Panc1 (cell line): Measurements from ENCODE around the gene FRYL. TPM values are rescaled to one million over a fixed set of nuclear protein-coding genes. Genes with fewer than 3 reads are reported as not detected.
"Not testable (repeated sequence)": the region's sequence is repeated elsewhere in the genome, so short reads cannot be mapped to it uniquely, and the experiment has no call there.

Experiments
- ATAC-seq: fragments of 200-7000 bp; cut with Tn5 transposase; 2 replicates; pipeline ENCODE4 v1.9.1; 2020; ENCODE audit warnings: mild to moderate bottlenecking, moderate library complexity
- Bru-seq: library from RNA; stranded (reverse); fragments of 400-500 nt; gene quantifications from one replicate; lab custom pipeline; 2021; lab: Mats Ljungman, UMichigan
- BruChase-seq, 2 experiments: library from RNA; stranded (reverse); fragments of 400-500 nt; gene quantifications; one replicate each; lab custom pipeline; 2021; lab: Mats Ljungman, UMichigan
- BruUV-seq: library from RNA; stranded (reverse); fragments of 400-500 nt; replicated peaks from 2 replicates; lab custom pipeline; 2021; lab: Mats Ljungman, UMichigan
- CTCF ChIA-PET: fragments of 300-600 bp; sonication (Branson Sonifier 250); formaldehyde crosslinking; loops from one replicate; lab custom pipeline; 2022; ENCODE audit warnings: antibody characterized with exemption; lab: Charles Lee
- POLR2A ChIA-PET: fragments of 300-600 bp; sonication (Branson Sonifier 250); formaldehyde crosslinking; loops from one replicate; lab custom pipeline; 2022; ENCODE audit warnings: antibody characterized with exemption; lab: Charles Lee
- DNase-seq: peaks from one replicate; pipeline ENCODE4 v3.0.0-alpha.2; 2010; ENCODE audit warnings: low read depth, low spot score
- H3K27ac ChIP-seq: 2 replicates; pipeline ENCODE4 v1.5.1; 2011; ENCODE audit warnings: mild to moderate bottlenecking, low read length, inconsistent platforms
- H3K27me3 ChIP-seq: fragments of 200-500 bp; sonication (Bioruptor generic); 2 replicates; pipeline ENCODE4 v1.6.0; 2014; ENCODE audit warnings: low read length, inconsistent platforms; ENCODE audit not compliant: control insufficient read depth, insufficient read depth
- H3K36me3 ChIP-seq: fragments of 200-500 bp; sonication (Bioruptor generic); 2 replicates; pipeline ENCODE4 v1.5.1; 2014; ENCODE audit warnings: inconsistent platforms, mild to moderate bottlenecking, low read length, moderate library complexity; ENCODE audit not compliant: control insufficient read depth, insufficient read depth
- H3K4me1 ChIP-seq: 2 replicates; pipeline ENCODE4 v1.5.1; 2011; ENCODE audit warnings: inconsistent platforms, mild to moderate bottlenecking, low read length, moderate library complexity; ENCODE audit not compliant: control insufficient read depth, insufficient read depth
- H3K4me3 ChIP-seq, 2 experiments: 2 replicates each; pipeline ENCODE4 v1.5.1; 2011 to 2012; ENCODE audit warnings: low read depth in 2 of 2, low read length in 2 of 2, mild to moderate bottlenecking in 2 of 2, inconsistent platforms in 1 of 2, moderate library complexity in 1 of 2
- H3K9me3 ChIP-seq: fragments of 200-500 bp; sonication (Bioruptor generic); 2 replicates; pipeline ENCODE4 v1.5.1; 2014; ENCODE audit warnings: low read depth, mild to moderate bottlenecking, inconsistent platforms, low read length, moderate library complexity; ENCODE audit not compliant: control insufficient read depth, insufficient read depth
- POLR2AphosphoS5 ChIP-seq: IDR thresholded peaks from 2 replicates; pipeline ENCODE4 v1.6.1; 2012; ENCODE audit warnings: mild to moderate bottlenecking, low read depth, low read length, moderate library complexity
- SIN3A ChIP-seq: IDR thresholded peaks from 2 replicates; pipeline ENCODE4 v1.6.1; 2012; ENCODE audit warnings: low read depth, mild to moderate bottlenecking, low read length, moderate library complexity, borderline replicate concordance; ENCODE audit not compliant: insufficient read depth
- TCF7L2 ChIP-seq: IDR thresholded peaks from 2 replicates; pipeline ENCODE4 v1.6.1; 2011; ENCODE audit warnings: mild to moderate bottlenecking, low read depth, low read length, inconsistent platforms
- in situ Hi-C: cut with HindIII; loops from 2 replicates; pipeline ENCODE4 v1.10.0; 2016; ENCODE audit warnings: low sequenced_read_pairs, low pct_unique_long_range_greater_than_20kb
- intact Hi-C: fragments of 100-400 bp; cut with micrococcal nuclease; formaldehyde crosslinking; loops from one replicate; pipeline ENCODE4 v1.10.0; 2022; ENCODE audit not compliant: unreplicated experiment
- long read RNA-seq: library from polyadenylated mRNA; unstranded; transcript quantifications from one replicate; pipeline ENCODE4 v2.0.0, GENCODE V29; 2021; ENCODE audit not compliant: unreplicated experiment
- polyA plus RNA-seq: library from polyadenylated mRNA; unstranded; fragments of >200 nt; gene quantifications from one replicate; pipeline ENCODE4 v1.2.1, GENCODE V29; 2012; ENCODE audit warnings: missing spikeins; ENCODE audit not compliant: insufficient read length
- total RNA-seq: library from RNA; stranded (reverse); gene quantifications from one replicate; pipeline ENCODE4 v1.2.1, GENCODE V29; 2021; ENCODE audit not compliant: unreplicated experiment
- TF ChIP-seq, protein P1 (sequence below), 2 experiments: IDR thresholded peaks; 2 replicates each; pipeline ENCODE4 v1.6.1; 2011 to 2012; ENCODE audit warnings: low read depth in 2 of 2, control low read depth in 1 of 2, low read length in 1 of 2, mild to moderate bottlenecking in 1 of 2, moderate library complexity in 1 of 2; ENCODE audit not compliant: insufficient read depth in 1 of 2

The FRYL gene
- total RNA-seq = 47.5 TPM
- 15.4 TPM for polyA plus RNA-seq
- percentile 86 among the genes with signal in this experiment for Bru-seq, nascent RNA
- BruChase-seq, experiment 1, labeled RNA remaining after a 2-hour chase = percentile 74 among the genes with signal in this experiment
- BruChase-seq, experiment 2, labeled RNA remaining after a 6-hour chase = percentile 78 among the genes with signal in this experiment
- long read RNA-seq, partial matches to known transcripts = 7 of 26 reads
- long read RNA-seq, other reads (novel, unspliced or antisense) = 18 of 26 reads

DNA sequence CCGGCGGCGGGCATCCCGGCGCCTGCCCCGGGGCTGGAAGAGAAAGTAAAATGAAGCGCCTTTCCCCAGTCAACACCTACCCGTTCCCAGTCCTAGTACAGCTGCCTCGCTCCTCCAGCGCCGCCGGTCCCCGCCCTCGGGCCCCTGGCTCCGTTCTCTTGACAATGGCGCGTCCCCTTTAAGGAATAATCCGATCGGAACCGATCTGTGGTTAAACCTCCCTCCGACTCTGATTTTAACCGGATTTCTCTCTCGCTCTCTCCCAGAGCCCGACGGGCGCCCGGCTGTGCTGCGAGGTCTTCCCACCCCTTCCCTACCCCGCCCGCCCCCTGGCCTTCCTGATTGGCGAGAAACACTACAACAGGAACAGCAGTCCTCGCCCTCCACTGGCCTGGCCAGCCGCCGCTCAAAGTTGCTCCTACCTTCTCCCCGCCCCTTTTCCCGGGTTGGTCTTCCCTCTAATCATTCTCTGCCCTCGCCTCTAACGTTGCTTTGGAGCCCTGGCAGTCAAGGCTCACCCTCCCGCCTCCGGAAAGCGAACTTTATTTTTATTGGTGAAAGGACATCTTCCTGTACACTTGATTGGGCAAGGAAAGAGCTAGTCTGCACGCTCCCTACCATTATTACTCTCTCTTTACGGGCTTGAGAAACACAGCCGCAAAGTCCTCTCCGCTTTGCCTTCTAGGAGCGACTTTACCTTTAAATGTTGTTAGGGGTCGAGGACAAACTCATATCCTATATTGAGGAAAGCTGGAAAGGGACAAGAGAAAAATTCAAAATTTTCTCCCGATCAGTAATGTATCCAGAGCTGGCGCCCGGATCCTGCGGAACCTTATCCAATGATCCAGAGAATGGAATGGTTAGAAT, at the start of gene FRYL:
TSS of gene FRYL (minus strand) at position 282 of the 867 bp plus-strand sequence. CDS start 145,869 bp downstream, outside the sequence.
- TF ChIP-seq, protein P1, sequence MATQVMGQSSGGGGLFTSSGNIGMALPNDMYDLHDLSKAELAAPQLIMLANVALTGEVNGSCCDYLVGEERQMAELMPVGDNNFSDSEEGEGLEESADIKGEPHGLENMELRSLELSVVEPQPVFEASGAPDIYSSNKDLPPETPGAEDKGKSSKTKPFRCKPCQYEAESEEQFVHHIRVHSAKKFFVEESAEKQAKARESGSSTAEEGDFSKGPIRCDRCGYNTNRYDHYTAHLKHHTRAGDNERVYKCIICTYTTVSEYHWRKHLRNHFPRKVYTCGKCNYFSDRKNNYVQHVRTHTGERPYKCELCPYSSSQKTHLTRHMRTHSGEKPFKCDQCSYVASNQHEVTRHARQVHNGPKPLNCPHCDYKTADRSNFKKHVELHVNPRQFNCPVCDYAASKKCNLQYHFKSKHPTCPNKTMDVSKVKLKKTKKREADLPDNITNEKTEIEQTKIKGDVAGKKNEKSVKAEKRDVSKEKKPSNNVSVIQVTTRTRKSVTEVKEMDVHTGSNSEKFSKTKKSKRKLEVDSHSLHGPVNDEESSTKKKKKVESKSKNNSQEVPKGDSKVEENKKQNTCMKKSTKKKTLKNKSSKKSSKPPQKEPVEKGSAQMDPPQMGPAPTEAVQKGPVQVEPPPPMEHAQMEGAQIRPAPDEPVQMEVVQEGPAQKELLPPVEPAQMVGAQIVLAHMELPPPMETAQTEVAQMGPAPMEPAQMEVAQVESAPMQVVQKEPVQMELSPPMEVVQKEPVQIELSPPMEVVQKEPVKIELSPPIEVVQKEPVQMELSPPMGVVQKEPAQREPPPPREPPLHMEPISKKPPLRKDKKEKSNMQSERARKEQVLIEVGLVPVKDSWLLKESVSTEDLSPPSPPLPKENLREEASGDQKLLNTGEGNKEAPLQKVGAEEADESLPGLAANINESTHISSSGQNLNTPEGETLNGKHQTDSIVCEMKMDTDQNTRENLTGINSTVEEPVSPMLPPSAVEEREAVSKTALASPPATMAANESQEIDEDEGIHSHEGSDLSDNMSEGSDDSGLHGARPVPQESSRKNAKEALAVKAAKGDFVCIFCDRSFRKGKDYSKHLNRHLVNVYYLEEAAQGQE (IDR thresholded peaks at IDR 0.05; ENCODE audit: insufficient read depth in 1 of 2, low read depth in 2 of 2, low read length in 1 of 2) = no peak
- TF ChIP-seq POLR2AphosphoS5 = peak; percentile 41
- DNase-seq (peak; percentile 96), ATAC-seq (peak; percentile 94)
- H3K27me3 ChIP-seq = no peaks in the 10 kb centered on the region
- intact Hi-C loops = loop anchor here (5.0 kb wide), 1 partner anchor 203 kb away; no protein-coding TSS in a partner anchor
- POLR2A ChIA-PET = interaction anchor here (0.7 kb wide), 1 partner anchor 181 kb away, joined by 3 read pairs; no protein-coding TSS in a partner anchor
- H3K27ac ChIP-seq = peak within 1 kb of the TSS; percentile 92
- peaks cover 3% of the 10 kb centered on the region; the same call in 1 of the 2 replicates for H3K36me3 ChIP-seq
- no TSS peak for BruUV-seq
- CTCF ChIA-PET = no interaction called here
- no peaks in the 10 kb centered on the region for H3K9me3 ChIP-seq
- peak within 1 kb of the TSS; percentile 80 to 89 for H3K4me3 ChIP-seq
- in situ Hi-C loops = no loop called here
- peaks cover 21% of the 10 kb centered on the region for H3K4me1 ChIP-seq

DNA sequence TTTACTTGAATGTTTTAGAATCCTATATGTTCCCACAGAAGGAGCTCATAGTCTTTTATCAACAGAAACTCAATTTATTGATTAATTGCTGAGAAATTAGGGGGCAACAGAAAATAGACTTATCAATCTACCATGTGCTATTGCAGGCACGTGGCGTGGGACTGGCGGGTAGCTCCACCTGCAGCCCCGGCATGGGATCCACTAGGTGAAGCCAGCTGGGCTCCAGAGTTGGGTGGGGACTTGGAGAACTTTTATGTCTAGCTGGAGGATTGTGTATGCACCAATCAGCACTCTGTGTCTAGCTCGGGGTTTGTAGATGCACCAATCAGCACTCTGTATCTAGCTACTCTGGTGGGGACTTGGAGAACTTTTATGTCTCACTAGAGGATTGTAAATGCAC, 47.5 kb upstream of the FRYL start:
- H3K9me3 ChIP-seq = no peaks in the 10 kb centered on the region
- no TSS peak for BruUV-seq
- ATAC-seq = no peak
- in situ Hi-C loops = no loop called here
- POLR2A ChIA-PET = interaction anchor here (0.9 kb wide), 1 partner anchor 9 kb away, joined by 3 read pairs; no protein-coding TSS in a partner anchor
- H3K36me3 ChIP-seq = peaks cover 7% of the 10 kb centered on the region; the same call in 1 of the 2 replicates
- no peaks in the 10 kb centered on the region for H3K27me3 ChIP-seq
- no peak overlapping the region for H3K4me3 ChIP-seq
- H3K4me1 ChIP-seq = peaks cover 3% of the 10 kb centered on the region; the same call in 1 of the 2 replicates
- CTCF ChIA-PET = no interaction called here
- TF ChIP-seq SIN3A (no peak), TCF7L2 (no peak), POLR2AphosphoS5 (no peak)
- TF ChIP-seq, protein P1 (IDR thresholded peaks at IDR 0.05; ENCODE audit: insufficient read depth in 1 of 2, low read depth in 2 of 2, low read length in 1 of 2) = no peak
- no peak overlapping the region for H3K27ac ChIP-seq
- intact Hi-C loops = no loop called here
- DNase-seq = no peak

DNA sequence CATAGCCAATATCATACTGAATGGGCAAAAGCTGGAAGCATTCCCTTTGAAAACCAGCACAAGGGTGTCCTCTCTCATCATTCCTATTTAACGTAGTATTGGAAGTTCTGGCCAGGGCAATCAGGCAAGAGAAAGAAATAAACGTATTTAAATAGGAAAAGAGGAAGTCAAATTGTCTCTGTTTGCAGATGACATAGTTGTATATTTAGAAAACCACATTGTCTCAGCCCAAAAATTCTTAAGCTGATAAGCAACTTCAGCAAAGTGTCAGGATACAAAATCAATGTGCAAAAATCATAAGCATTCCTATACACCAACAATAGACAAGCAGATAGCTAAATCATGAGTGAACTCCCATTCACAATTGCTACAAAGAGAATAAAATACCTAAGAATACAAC, 41.4 kb upstream of the FRYL start:
- H3K27ac ChIP-seq, H3K4me1 ChIP-seq, ATAC-seq, intact Hi-C loops, H3K9me3 ChIP-seq, H3K27me3 ChIP-seq, DNase-seq, H3K4me3 ChIP-seq, POLR2A ChIA-PET, in situ Hi-C loops, H3K36me3 ChIP-seq, BruUV-seq, CTCF ChIA-PET: not testable (repeated sequence)
